Measurements from ENCODE around the gene WNT8A. TPM values are rescaled to one million over a fixed set of nuclear protein-coding genes. Genes with fewer than 3 reads are reported as not detected.

WNT8A gene
- total and polyA plus RNA-seq, 2 of the 4 experiments (the other 2 are of a cell fraction): not detected

- no peak overlapping the region for H3K56ac ChIP-seq (ENCODE audit: extremely low read depth, insufficient read depth, low read length)
- H4K8ac ChIP-seq (ENCODE audit: low read depth in 2 of 2, low read length in 2 of 2): no peak overlapping the region
- TF ChIP-seq RFX5 (IDR thresholded peaks at IDR 0.05; ENCODE audit: low read depth, low read length) (no peak), SMC3 (IDR thresholded peaks at IDR 0.05; ENCODE audit: low read depth, low read length) (no peak), POLR2A (IDR thresholded peaks at IDR 0.05; ENCODE audit: low read depth, low read length) (no peak), ELK1 (IDR thresholded peaks at IDR 0.05; ENCODE audit: borderline replicate concordance, low read depth, low read length) (no peak), BHLHE40 (IDR thresholded peaks at IDR 0.05; ENCODE audit: low read depth, low read length) (no peak), NFE2L2 (IDR thresholded peaks at IDR 0.05; ENCODE audit: low read depth, low read length) (no peak), CHD1 (IDR thresholded peaks at IDR 0.05; ENCODE audit: low read depth, low read length) (no peak), MAFK (IDR thresholded peaks at IDR 0.05; ENCODE audit: low read depth, low read length) (no peak), CEBPB (IDR thresholded peaks at IDR 0.05; ENCODE audit: low read depth, low read length) (no peak), MAZ (IDR thresholded peaks at IDR 0.05; ENCODE audit: borderline replicate concordance, low read depth, low read length) (no peak), RAD21 (IDR thresholded peaks at IDR 0.05; ENCODE audit: low read length) (no peak), MXI1 (IDR thresholded peaks at IDR 0.05; ENCODE audit: borderline replicate concordance, low read depth, low read length) (no peak), FOS (IDR thresholded peaks at IDR 0.05; ENCODE audit: low read depth, low read length) (no peak), USF2 (IDR thresholded peaks at IDR 0.05; ENCODE audit: low read depth, low read length) (no peak), RCOR1 (IDR thresholded peaks at IDR 0.05; ENCODE audit: insufficient replicate concordance, low read length) (no peak)
- TF ChIP-seq, protein P1, sequence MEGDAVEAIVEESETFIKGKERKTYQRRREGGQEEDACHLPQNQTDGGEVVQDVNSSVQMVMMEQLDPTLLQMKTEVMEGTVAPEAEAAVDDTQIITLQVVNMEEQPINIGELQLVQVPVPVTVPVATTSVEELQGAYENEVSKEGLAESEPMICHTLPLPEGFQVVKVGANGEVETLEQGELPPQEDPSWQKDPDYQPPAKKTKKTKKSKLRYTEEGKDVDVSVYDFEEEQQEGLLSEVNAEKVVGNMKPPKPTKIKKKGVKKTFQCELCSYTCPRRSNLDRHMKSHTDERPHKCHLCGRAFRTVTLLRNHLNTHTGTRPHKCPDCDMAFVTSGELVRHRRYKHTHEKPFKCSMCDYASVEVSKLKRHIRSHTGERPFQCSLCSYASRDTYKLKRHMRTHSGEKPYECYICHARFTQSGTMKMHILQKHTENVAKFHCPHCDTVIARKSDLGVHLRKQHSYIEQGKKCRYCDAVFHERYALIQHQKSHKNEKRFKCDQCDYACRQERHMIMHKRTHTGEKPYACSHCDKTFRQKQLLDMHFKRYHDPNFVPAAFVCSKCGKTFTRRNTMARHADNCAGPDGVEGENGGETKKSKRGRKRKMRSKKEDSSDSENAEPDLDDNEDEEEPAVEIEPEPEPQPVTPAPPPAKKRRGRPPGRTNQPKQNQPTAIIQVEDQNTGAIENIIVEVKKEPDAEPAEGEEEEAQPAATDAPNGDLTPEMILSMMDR (conservative IDR thresholded peaks at IDR 0.05; ENCODE audit: low read depth, low read length): no peak
- H3K27ac ChIP-seq (ENCODE audit: insufficient read depth, low read length): no peak overlapping the region
- H4K20me1 ChIP-seq (ENCODE audit: insufficient read depth, low read length): peaks cover 5% of the 10 kb centered on the region
- H4K5ac ChIP-seq (ENCODE audit: low read depth, low read length): no peak overlapping the region
- H3K4me1 ChIP-seq (ENCODE audit: control insufficient read depth, insufficient read depth, low read length): no peaks in the 10 kb centered on the region; the same call in 1 of the 2 replicates
- H3K4me3 ChIP-seq (ENCODE audit: insufficient read depth, low read depth, low read length): no peak overlapping the region
- ChIA-PET POLR2A (ENCODE audit: unreplicated experiment) (no interaction called here), CTCF (interaction anchor here (1.9 to 2.5 kb wide), 2 partner anchors 28 to 32 kb away, joined by 6 to 11 read pairs; no protein-coding TSS in a partner anchor)
- H2BK15ac ChIP-seq (ENCODE audit: low read depth, low read length): no peak overlapping the region
- no peak overlapping the region for H2BK20ac ChIP-seq (ENCODE audit: low read depth, low read length)
- dilution Hi-C loops (cut with HindIII; ENCODE audit: low sequenced_read_pairs, unreplicated experiment) (no loop called here), in situ Hi-C loops (cut with MboI; ENCODE audit: low sequenced_read_pairs) (loop anchor here (10.0 to 25.0 kb wide), 2 partner anchors 100 to 282 kb away; partner anchors contain the start of genes HNRNPA0 and NME5), intact Hi-C loops (cut with micrococcal nuclease) (loop anchor here (2.0 kb wide), 1 partner anchor 96 kb away; no protein-coding TSS in a partner anchor)
- no peaks in the 10 kb centered on the region for H3K27me3 ChIP-seq (ENCODE audit: control insufficient read depth, insufficient read depth, low read length)
- no peak overlapping the region for H2AFZ ChIP-seq (replicated peaks; ENCODE audit: low read length, poor library complexity)
- no peak overlapping the region for H2BK5ac ChIP-seq (ENCODE audit: low read depth, low read length, poor library complexity, severe bottlenecking)
- ATAC-seq (ENCODE audit: low read depth) (no peak), DNase-seq (no peak)
- no peak overlapping the region for H3K4ac ChIP-seq (ENCODE audit: low read depth, low read length)
- H3K79me1 ChIP-seq (ENCODE audit: low read depth in 1 of 2, low read length in 2 of 2): peaks cover 0 to 12% of the 10 kb centered on the region in 2 experiments; a peak in 3 of 4 replicates
- H3K9me1 ChIP-seq (ENCODE audit: insufficient read depth, low read length): no peaks in the 10 kb centered on the region
- no peak overlapping the region for H4K91ac ChIP-seq (ENCODE audit: insufficient read depth, low read depth, low read length)
- H3K4me2 ChIP-seq (ENCODE audit: low read depth, low read length): no peak overlapping the region
- H3K14ac ChIP-seq (replicated peaks; ENCODE audit: low read depth, low read length): no peak overlapping the region
- no TSS peak for BruUV-seq (replicated peaks)
- H3K9me3 ChIP-seq (ENCODE audit: control insufficient read depth, insufficient read depth, low read length): no peaks in the 10 kb centered on the region
- no peak overlapping the region for H2AK5ac ChIP-seq (ENCODE audit: low read depth, low read length)
- no peak overlapping the region for H3K18ac ChIP-seq (ENCODE audit: low read depth, low read length)
- H3K36me3 ChIP-seq (ENCODE audit: control insufficient read depth, insufficient read depth, low read length): no peaks in the 10 kb centered on the region
- H2BK120ac ChIP-seq (ENCODE audit: low read depth, low read length): no peak overlapping the region
- H3K23ac ChIP-seq (ENCODE audit: low read depth, low read length): no peak overlapping the region
- no peak overlapping the region for H2AK9ac ChIP-seq (replicated peaks; ENCODE audit: low read depth, low read length, poor library complexity)
- no peak overlapping the region for H3K9ac ChIP-seq (ENCODE audit: low read depth, low read length)
Observed at GRCh38 chr5:138037271-138037670, 46.6 kb upstream of the WNT8A start.
